HCEC 1CT (cell line): ENCODE measurements around the gene L3MBTL4.
"Not testable (repeated sequence)": the region's sequence is repeated elsewhere in the genome, so short reads cannot be mapped to it uniquely, and the experiment has no call there.

Experiments used
- DNase-seq: peaks from one replicate; pipeline ENCODE4 v3.0.0-alpha.2; 2017

The L3MBTL4 gene

GRCh38 chr18:6294148-6294784, 120.4 kb downstream of the L3MBTL4 start:
- no peak for DNase-seq

- no peak for DNase-seq
Measured at GRCh38 chr18:6289843-6290242, 124.9 kb downstream of the L3MBTL4 start.

- DNase-seq: no peak
Measured at GRCh38 chr18:6286585-6286984, 128.1 kb downstream of the L3MBTL4 start.

GRCh38 chr18:6284761-6285160, 129.9 kb downstream of the L3MBTL4 start:
- no peak for DNase-seq

GRCh38 chr18:6284300-6284699, 130.4 kb downstream of the L3MBTL4 start:
- no peak for DNase-seq

GRCh38 chr18:6281874-6282273, 132.8 kb downstream of the L3MBTL4 start:
- DNase-seq: no peak

GRCh38 chr18:6280211-6280743, 134.4 kb downstream of the L3MBTL4 start:
- DNase-seq: no peak

GRCh38 chr18:6279308-6279707, 135.4 kb downstream of the L3MBTL4 start:
- no peak for DNase-seq

- no peak for DNase-seq
Measured at GRCh38 chr18:6273423-6273822, 141.3 kb downstream of the L3MBTL4 start.

GRCh38 chr18:6272144-6272543, 142.6 kb downstream of the L3MBTL4 start:
- DNase-seq: not testable (repeated sequence)

- DNase-seq: no peak
Measured at GRCh38 chr18:6271585-6271984, 143.1 kb downstream of the L3MBTL4 start.

GRCh38 chr18:6270771-6271216, 143.9 kb downstream of the L3MBTL4 start:
- no peak for DNase-seq

GRCh38 chr18:6269660-6270332, 144.9 kb downstream of the L3MBTL4 start:
- DNase-seq: no peak

GRCh38 chr18:6266212-6266611, 148.5 kb downstream of the L3MBTL4 start:
- DNase-seq: no peak

GRCh38 chr18:6261938-6262337, 152.8 kb downstream of the L3MBTL4 start:
- DNase-seq: no peak

GRCh38 chr18:6259324-6259723, 155.4 kb downstream of the L3MBTL4 start:
- not testable (repeated sequence) for DNase-seq

- no peak for DNase-seq
Measured at GRCh38 chr18:6257950-6258349, 156.8 kb downstream of the L3MBTL4 start.

GRCh38 chr18:6256521-6256920, 158.2 kb downstream of the L3MBTL4 start:
- DNase-seq: no peak

- no peak for DNase-seq
Measured at GRCh38 chr18:6255886-6256285, 158.8 kb downstream of the L3MBTL4 start.

- no peak for DNase-seq
Measured at GRCh38 chr18:6255116-6255705, 159.5 kb downstream of the L3MBTL4 start.

GRCh38 chr18:6254456-6254855, 160.3 kb downstream of the L3MBTL4 start:
- DNase-seq: no peak

- DNase-seq: no peak
Measured at GRCh38 chr18:6251084-6251483, 163.6 kb downstream of the L3MBTL4 start.

GRCh38 chr18:6249788-6250187, 164.9 kb downstream of the L3MBTL4 start:
- DNase-seq: no peak

GRCh38 chr18:6249170-6249569, 165.5 kb downstream of the L3MBTL4 start:
- DNase-seq: no peak
